ENCODE data around the gene GNG10. TPM values are rescaled to one million over a fixed set of nuclear protein-coding genes. Genes with fewer than 3 reads are reported as not detected.

Gene GNG10
- total and polyA plus RNA-seq, 2 donors from 2014 or later: 41.2 to 44.8 TPM

- Histone ChIP-seq H3K9me3 (ENCODE audit: control insufficient read depth in 2 of 3, insufficient read depth in 1 of 3, low read length in 3 of 3) (no peaks in the 10 kb centered on the region), H3K4me1 (ENCODE audit: control insufficient read depth in 2 of 3, insufficient read depth in 2 of 3, low read depth in 1 of 3, low read length in 3 of 3) (peaks cover 0 to 12% (median 5%) of the 10 kb centered on the region in 3 donors)
- intact Hi-C loops (cut with DNase I): no loop called here
These were observed 30.0 kb upstream of the GNG10 start, which contains the start of gene DNAJC25 for GRCh38 chr9:111631214-111631971. Gene DNAJC25, plus strand, starts transcription at chr9:111631334. Its CDS starts 74 bp downstream, at chr9:111631408.

GRCh38 chr9:111632060-111632459 lies 29.3 kb upstream of the GNG10 start:
- TF ChIP-seq CTCF (IDR thresholded peaks at IDR 0.05; ENCODE audit: borderline replicate concordance, extremely low read depth, insufficient read depth): no peak
- Histone ChIP-seq H3K27me3 (ENCODE audit: control insufficient read depth, insufficient read depth, low read length) (no peaks in the 10 kb centered on the region), H3K4me1 (ENCODE audit: control insufficient read depth in 2 of 3, insufficient read depth in 2 of 3, low read depth in 1 of 3, low read length in 3 of 3) (peaks cover 0 to 12% (median 5%) of the 10 kb centered on the region in 3 donors), H3K27ac (ENCODE audit: low read depth in 2 of 2, low read length in 2 of 2) (peak overlapping the region; percentile 85 to 86), H3K9me3 (ENCODE audit: control insufficient read depth in 2 of 3, insufficient read depth in 1 of 3, low read length in 3 of 3) (no peaks in the 10 kb centered on the region), H3K36me3 (ENCODE audit: control insufficient read depth in 2 of 3, insufficient read depth in 3 of 3, low read length in 3 of 3) (peaks cover 0 to 3% (median 0%) of the 10 kb centered on the region in 3 donors), H3K9ac (ENCODE audit: low read length in 3 of 3) (peak overlapping the region; percentile 43 to 96 (median 85)), H3K4me3 (ENCODE audit: low read length in 3 of 3) (peak overlapping the region; percentile 75 to 90 (median 86))
- FAIRE-seq: no peak
- intact Hi-C loops (cut with DNase I): no loop called here
- no peak for DNase-seq

More at GRCh38 chr9:111631214-111631971, 30.0 kb upstream of the GNG10 start, which contains the start of gene DNAJC25:
- Histone ChIP-seq H3K4me3 (ENCODE audit: low read length in 3 of 3) (peak within 1 kb of the TSS; percentile 90 to 96 (median 96)), H3K36me3 (ENCODE audit: control insufficient read depth in 2 of 3, insufficient read depth in 3 of 3, low read length in 3 of 3) (peaks cover 0 to 3% (median 0%) of the 10 kb centered on the region in 3 donors), H3K27ac (ENCODE audit: low read depth in 2 of 2, low read length in 2 of 2) (peak within 1 kb of the TSS; percentile 85 to 86), H3K9ac (ENCODE audit: low read length in 3 of 3) (peak within 1 kb of the TSS; percentile 85 to 96 (median 93)), H3K27me3 (ENCODE audit: control insufficient read depth, insufficient read depth, low read length) (no peaks in the 10 kb centered on the region)
- FAIRE-seq (no peak), DNase-seq (peak; percentile 98 to 99 (median 99))
- TF ChIP-seq CTCF (IDR thresholded peaks at IDR 0.05; ENCODE audit: borderline replicate concordance, extremely low read depth, insufficient read depth): no peak

- Histone ChIP-seq H3K4me3 (ENCODE audit: low read length in 3 of 3) (peak overlapping the region in 2 of 3 donors; percentile 86 to 90), H3K27ac (ENCODE audit: low read depth in 2 of 2, low read length in 2 of 2) (no peak overlapping the region), H3K9me3 (ENCODE audit: control insufficient read depth in 2 of 3, insufficient read depth in 1 of 3, low read length in 3 of 3) (no peaks in the 10 kb centered on the region), H3K9ac (ENCODE audit: low read length in 3 of 3) (peak overlapping the region in 1 of 3 donors; percentile 24), H3K4me1 (ENCODE audit: control insufficient read depth in 2 of 3, insufficient read depth in 2 of 3, low read depth in 1 of 3, low read length in 3 of 3) (peaks cover 0 to 12% (median 5%) of the 10 kb centered on the region in 3 donors), H3K27me3 (ENCODE audit: control insufficient read depth, insufficient read depth, low read length) (no peaks in the 10 kb centered on the region), H3K36me3 (ENCODE audit: control insufficient read depth in 2 of 3, insufficient read depth in 3 of 3, low read length in 3 of 3) (peaks cover 0 to 3% (median 0%) of the 10 kb centered on the region in 3 donors)
- no peak for FAIRE-seq
- intact Hi-C loops (cut with DNase I): no loop called here
- DNase-seq: no peak
- TF ChIP-seq CTCF (IDR thresholded peaks at IDR 0.05; ENCODE audit: borderline replicate concordance, extremely low read depth, insufficient read depth): no peak
These were observed 28.6 kb upstream of the GNG10 start for GRCh38 chr9:111632695-111633388.
